K562 (cell line): ENCODE measurements around the gene KNSTRN. TPM values are rescaled to one million over a fixed set of nuclear protein-coding genes. Genes with fewer than 3 reads are reported as not detected.

ENCODE experiments used
- ATAC-seq: fragments of 200-7000 bp; cut with Tn5 transposase; 3 replicates; pipeline ENCODE4 v1.9.1; 2020; ENCODE audit warnings: moderate library complexity
- BruUV-seq: library from RNA; stranded (reverse); fragments of 400-500 nt; replicated peaks from 2 replicates; lab custom pipeline; 2021; lab: Mats Ljungman, UMichigan
- CTCF ChIA-PET: fragments of 300-600 bp; formaldehyde crosslinking; extraction: SDS; loops from one replicate; lab custom pipeline; 2021; ENCODE audit warnings: low intra/inter-chr PET ratio; lab: Yijun Ruan, JAX
- POLR2A ChIA-PET: fragments of 300-600, 350-650 bp; sonication (Branson Sonifier 250); formaldehyde crosslinking; extraction: SDS; loops from one replicate; lab custom pipeline; 2021; ENCODE audit warnings: antibody characterized with exemption, inconsistent platforms; lab: Yijun Ruan, JAX
- DNase-seq, 4 experiments: peaks; one replicate each; pipeline versions ENCODE4 v3.0.0 to v3.0.0-alpha.2; 2011 to 2018; ENCODE audit warnings: low spot score in 3 of 4, mixed read lengths in 3 of 4; ENCODE audit errors: extremely low read depth in 1 of 4
- FAIRE-seq: peaks from 2 replicates; lab custom pipeline; 2011; peaks lifted over from hg19 to GRCh38; lab: Jason Lieb, UNC
- H2AFZ ChIP-seq: 2 replicates; pipeline ENCODE4 v1.6.0; 2011; ENCODE audit warnings: low read depth, low read length, control low read depth, inconsistent platforms
- H3K27ac ChIP-seq: fragments of 200-600 bp; 3 replicates; pipeline ENCODE4 v1.8.0; 2011; ENCODE audit warnings: low read depth, mild to moderate bottlenecking, control low read depth, inconsistent platforms, low read length, moderate library complexity, mixed read lengths; ENCODE audit errors: extremely low read depth
- H3K27me3 ChIP-seq, 2 experiments: fragments of 300-600 bp in 1 of 2; 2 replicates in 1 of 2; 3 replicates in 1 of 2; pipeline versions ENCODE4 v1.6.0 to v1.8.0; 2011; ENCODE audit warnings: inconsistent platforms in 2 of 2, low read length in 2 of 2, mild to moderate bottlenecking in 1 of 2, mixed read lengths in 1 of 2, moderate library complexity in 1 of 2; ENCODE audit not compliant: control insufficient read depth in 2 of 2, insufficient read depth in 2 of 2
- H3K36me3 ChIP-seq: fragments of 300-600 bp; 3 replicates; pipeline ENCODE4 v1.8.0; 2011; ENCODE audit warnings: mild to moderate bottlenecking, low read length, inconsistent platforms; ENCODE audit not compliant: control insufficient read depth, insufficient read depth
- H3K4me1 ChIP-seq, 2 experiments: fragments of 200-600 bp in 1 of 2; replicated peaks in 1 of 2; 2 replicates in 1 of 2; 3 replicates in 1 of 2; pipeline versions ENCODE4 v1.5.1 to v1.8.0; 2011; ENCODE audit warnings: inconsistent platforms in 2 of 2, low read length in 2 of 2, mild to moderate bottlenecking in 1 of 2, mixed read lengths in 1 of 2, moderate library complexity in 1 of 2; ENCODE audit not compliant: control insufficient read depth in 2 of 2, insufficient read depth in 2 of 2
- H3K4me2 ChIP-seq: 2 replicates; pipeline ENCODE4 v1.6.1; 2011; ENCODE audit warnings: low read length, control low read depth, inconsistent platforms, mixed read lengths; ENCODE audit not compliant: insufficient read depth
- H3K4me3 ChIP-seq: fragments of 200-600 bp; sonication (generic), shearing (Covaris generic); 2 replicates; pipeline ENCODE4 v1.5.1; 2016; ENCODE audit warnings: control low read depth, inconsistent platforms
- H3K79me2 ChIP-seq: fragments of 200-600 bp; 3 replicates; pipeline ENCODE4 v1.8.0; 2011; ENCODE audit warnings: low read length, inconsistent platforms; ENCODE audit not compliant: control insufficient read depth, insufficient read depth
- H3K9ac ChIP-seq, 2 experiments: 2 replicates each; pipeline versions ENCODE4 v1.6.0 to v1.6.1; 2011; ENCODE audit warnings: low read depth in 2 of 2, low read length in 2 of 2, control low read depth in 1 of 2, inconsistent platforms in 1 of 2, mild to moderate bottlenecking in 1 of 2, mixed read lengths in 1 of 2; ENCODE audit not compliant: insufficient read depth in 1 of 2
- H3K9me1 ChIP-seq: one replicate; pipeline ENCODE4 v1.6.0; 2011; ENCODE audit warnings: inconsistent platforms, mild to moderate bottlenecking, low read length, moderate library complexity; ENCODE audit not compliant: control insufficient read depth, insufficient read depth
- H3K9me3 ChIP-seq: replicated peaks from 2 replicates; pipeline ENCODE4 v1.5.1; 2011; ENCODE audit warnings: low read depth, low read length, inconsistent platforms; ENCODE audit not compliant: control insufficient read depth, insufficient read depth
- H4K20me1 ChIP-seq: replicated peaks from 2 replicates; pipeline ENCODE4 v1.6.1; 2011; ENCODE audit warnings: low read length, inconsistent platforms, mixed read lengths; ENCODE audit not compliant: control insufficient read depth, insufficient read depth
- DNMT1 ChIP-seq: fragments of 450-650 bp; IDR thresholded peaks from 2 replicates; pipeline ENCODE4 v1.6.1; 2016; ENCODE audit warnings: antibody characterized with exemption, mild to moderate bottlenecking
- HMGXB4 ChIP-seq: sonication (generic); formaldehyde crosslinking; IDR thresholded peaks from 2 replicates; pipeline ENCODE4 v1.8.1; 2023; ENCODE audit warnings: mild to moderate bottlenecking, missing genetic modification reagents
- IFI16 ChIP-seq: fragments of 250-450 bp; sonication (Bioruptor Pico); IDR thresholded peaks from 2 replicates; pipeline ENCODE4 v2.1.2; 2022; ENCODE audit warnings: mild to moderate bottlenecking, inconsistent platforms
- KLF16 ChIP-seq: IDR thresholded peaks from 2 replicates; pipeline ENCODE4 v1.6.1; 2016; ENCODE audit warnings: antibody characterized with exemption
- PTBP1 ChIP-seq: fragments of 200-400 bp; formaldehyde crosslinking; IDR thresholded peaks from 2 replicates; pipeline ENCODE4 v1.6.1; 2017; ENCODE audit warnings: low read depth, low read length
- YBX1 ChIP-seq: fragments of 450-650 bp; IDR thresholded peaks from 2 replicates; pipeline ENCODE4 v1.7.1; 2016; ENCODE audit warnings: mild to moderate bottlenecking
- ZBTB11 ChIP-seq, 3 experiments: fragments of 200-800 bp in 1 of 3; fragments of 250-450 bp in 1 of 3; fragments of 450-650 bp in 1 of 3; sonication (Bioruptor Pico) in 1 of 3; sonication (Bioruptor generic) in 1 of 3; formaldehyde crosslinking in 1 of 3; IDR thresholded peaks; 2 replicates each; pipeline versions ENCODE4 v1.6.1 to v1.8.0; 2016 to 2022; ENCODE audit warnings: mild to moderate bottlenecking in 2 of 3, missing genetic modification characterization in 2 of 3, missing compliant biosample characterization in 1 of 3, moderate library complexity in 1 of 3
- ZNF324 ChIP-seq: fragments of 250-450 bp; sonication (Bioruptor Pico); IDR thresholded peaks from 2 replicates; pipeline ENCODE4 v1.4.0; 2020; ENCODE audit warnings: mild to moderate bottlenecking
- ZNF780A ChIP-seq: fragments of 250-450 bp; sonication (Bioruptor Pico); IDR thresholded peaks from 2 replicates; pipeline ENCODE4 v1.5.0; 2021; ENCODE audit warnings: mild to moderate bottlenecking
- WGBS: fragments of 100-300 bp; shearing (Covaris generic); methylation state at CpG from one replicate; pipeline ENCODE4 v1.1.6; 2016; ENCODE audit warnings: low coverage, mixed read lengths; ENCODE audit not compliant: insufficient coverage; ENCODE audit errors: missing lambda C conversion rate; 5-methylcytosine and 5-hydroxymethylcytosine counted together
- in situ Hi-C: fragments of 300-500 bp; cut with MboI; formaldehyde crosslinking; loops from 4 replicates; pipeline ENCODE4 v1.15.0; 2018; ENCODE audit warnings: inconsistent platforms, mixed read lengths
- intact Hi-C: fragments of 100-400 bp; cut with micrococcal nuclease; formaldehyde crosslinking; loops from 2 replicates; pipeline ENCODE4 v1.14.2; 2022
- polyA plus RNA-seq, 8 experiments: library from polyadenylated mRNA; depleted of rRNA in 4 of 8; stranded (reverse) in 5 of 8; unstranded in 3 of 8; fragments of >200 nt; fragmentation: Nextera tagmentation in 2 of 8; fragmentation: Illumina TruSeq in 1 of 8; extraction: Ambion mirVana in 2 of 8; extraction: Trizol in 1 of 8; gene quantifications; 2 replicates each; pipeline versions ENCODE4 v1.2.1 to v1.2.3, GENCODE V29; 2011 to 2014; ENCODE audit warnings: inconsistent platforms in 1 of 8, missing spikeins in 1 of 8
- total RNA-seq, 7 experiments: library from RNA; depleted of rRNA in 6 of 7; stranded (reverse); fragments of >200 nt in 6 of 7; fragmentation: Illumina TruSeq in 2 of 7; extraction: Trizol in 2 of 7; gene quantifications; 2 replicates each; pipeline versions ENCODE4 v1.2.1 to v1.2.3, GENCODE V29; 2011 to 2021; ENCODE audit warnings: low replicate concordance in 1 of 7

KNSTRN gene
- total and polyA plus RNA-seq, 9 of the 15 experiments (the other 6 are each of a cell fraction or from before 2014, with no cell fraction given), result 48.7 to 88.2 (median 66.3) TPM

DNA sequence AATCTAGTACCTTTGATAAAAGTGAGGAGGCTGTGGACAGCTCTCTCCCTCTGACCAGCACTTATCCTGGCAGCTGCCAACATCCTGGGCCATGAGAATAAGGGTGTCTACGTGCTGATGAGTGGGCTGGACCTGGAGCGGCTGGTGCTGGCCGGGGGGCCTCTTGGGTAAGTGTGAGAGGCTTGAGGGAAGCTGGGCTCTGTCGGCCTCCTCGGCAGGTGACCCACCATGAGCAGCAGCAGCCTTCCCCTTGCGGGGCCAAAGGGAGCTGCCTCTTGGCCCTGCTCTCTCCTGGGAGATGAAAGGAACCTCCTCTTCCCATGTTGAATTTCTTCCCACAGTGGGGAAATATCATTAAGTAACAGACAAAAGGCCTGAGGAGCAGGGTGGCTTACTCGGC, 32.3 kb downstream of the KNSTRN start:
- intact Hi-C loops, result no loop called here
- no peaks in the 10 kb centered on the region for H4K20me1 ChIP-seq
- H3K4me2 ChIP-seq, result no peak overlapping the region
- ATAC-seq (no peak), DNase-seq (no peak), FAIRE-seq (no peak)
- H3K79me2 ChIP-seq, result no peaks in the 10 kb centered on the region
- POLR2A ChIA-PET, result interaction anchor here (1.2 to 1.7 kb wide), 2 partner anchors 9 to 11 kb away, joined by 3 to 5 read pairs; partner anchors contain the start of gene IVD
- no peaks in the 10 kb centered on the region for H3K4me1 ChIP-seq
- H3K36me3 ChIP-seq, result 0 out of 3 replicates have a peak, but pooled peaks cover 3% of the 10 kb centered on the region
- H3K27ac ChIP-seq, result no peak overlapping the region
- CTCF ChIA-PET, result no interaction called here
- TF ChIP-seq KLF16, result no peak
- no peak for TF ChIP-seq HMGXB4
- TF ChIP-seq PTBP1, result no peak
- no peak for TF ChIP-seq IFI16 (CRISPR knock-in tag)
- no peak for TF ChIP-seq ZBTB11 (CRISPR knock-in tag; IDR thresholded peaks at IDR 0.05)
- no peak for TF ChIP-seq ZNF780A (CRISPR knock-in tag)
- TF ChIP-seq ZNF324, result no peak
- TF ChIP-seq YBX1, result no peak
- TF ChIP-seq DNMT1, result no peak
- no peak overlapping the region for H3K9ac ChIP-seq
- H3K9me1 ChIP-seq, result no peaks in the 10 kb centered on the region
- H3K9me3 ChIP-seq, result no peaks in the 10 kb centered on the region
- 64% methylated on average over 7 of the region's 7 CpGs for WGBS
- in situ Hi-C loops, result no loop called here
- no peak overlapping the region for H2AFZ ChIP-seq
- no peaks in the 10 kb centered on the region for H3K27me3 ChIP-seq
- BruUV-seq, result no TSS peak
- no peak overlapping the region for H3K4me3 ChIP-seq
